Uterus (tissue), 2 donors: ENCODE results near the gene CPE.

Experiments used
- CTCF ChIP-seq, 4 experiments: fragments of 200-600 bp in 2 of 4; fragments of 450-650 bp in 2 of 4; sonication (generic) in 2 of 4; IDR thresholded peaks; one replicate each; pipeline ENCODE4 v1.5.1; 2016 to 2019; ENCODE audit warnings: antibody characterized with exemption in 4 of 4, mild to moderate bottlenecking in 2 of 4, moderate library complexity in 1 of 4
- POLR2A ChIP-seq, 2 donors: fragments of 450-650 bp; IDR thresholded peaks; one replicate each; pipeline ENCODE4 v1.6.1; 2016; ENCODE audit warnings: antibody characterized with exemption in 2 of 2, mild to moderate bottlenecking in 1 of 2, moderate library complexity in 1 of 2

- TF ChIP-seq CTCF (IDR thresholded peaks at IDR 0.05) (no peak), POLR2A (IDR thresholded peaks at IDR 0.05) (no peak)
Measured at GRCh38 chr4:165524532-165525190, 145.9 kb downstream of the CPE start.
